MM.1S (cell line): ENCODE measurements around the gene CDK5RAP1.

Experiments
- DNase-seq: peaks from one replicate; pipeline ENCODE4 v3.0.0-alpha.2; 2015
- H2AFZ ChIP-seq: fragments of 300-600 bp; sonication (generic); 2 replicates; pipeline ENCODE4 v1.6.0; 2016; ENCODE audit warnings: antibody characterized with exemption, low read length
- H3F3A ChIP-seq: fragments of 300-600 bp; sonication (generic); 2 replicates; pipeline ENCODE4 v1.6.1; 2016; ENCODE audit warnings: mild to moderate bottlenecking, antibody characterized with exemption, low read length, moderate library complexity, mixed read lengths; ENCODE audit not compliant: insufficient read depth
- H3K27ac ChIP-seq: fragments of 300-600 bp; sonication (generic); 2 replicates; pipeline ENCODE4 v1.5.1; 2016; ENCODE audit warnings: mild to moderate bottlenecking, low read length
- H3K27me3 ChIP-seq: fragments of 300-600 bp; sonication (generic); replicated peaks from 2 replicates; pipeline ENCODE4 v1.6.0; 2016; ENCODE audit warnings: low read length; ENCODE audit not compliant: insufficient read depth
- H3K36me3 ChIP-seq: fragments of 300-600 bp; sonication (generic); replicated peaks from 2 replicates; pipeline ENCODE4 v1.6.1; 2016; ENCODE audit warnings: mild to moderate bottlenecking, low read length, mixed read lengths; ENCODE audit not compliant: insufficient read depth
- H3K4me1 ChIP-seq: fragments of 300-600 bp; sonication (generic); 2 replicates; pipeline ENCODE4 v1.6.1; 2016; ENCODE audit warnings: low read length, mixed read lengths
- H3K4me2 ChIP-seq: fragments of 300-600 bp; sonication (generic); 2 replicates; pipeline ENCODE4 v1.6.0; 2016; ENCODE audit warnings: low read depth, low read length
- H3K4me3 ChIP-seq: fragments of 300-600 bp; sonication (generic); 2 replicates; pipeline ENCODE4 v1.5.1; 2016; ENCODE audit warnings: low read length, mixed read lengths
- H3K79me2 ChIP-seq: fragments of 300-600 bp; sonication (generic); 2 replicates; pipeline ENCODE4 v1.6.1; 2016; ENCODE audit warnings: mixed run types, low read length, mixed read lengths
- H3K9ac ChIP-seq: fragments of 300-600 bp; sonication (generic); 2 replicates; pipeline ENCODE4 v1.6.1; 2016; ENCODE audit warnings: low read length, mixed read lengths
- H3K9me2 ChIP-seq: fragments of 300-600 bp; sonication (generic); replicated peaks from 2 replicates; pipeline ENCODE4 v1.6.1; 2016; ENCODE audit warnings: mild to moderate bottlenecking, low read length, mixed read lengths; ENCODE audit not compliant: insufficient read depth
- H3K9me3 ChIP-seq: fragments of 300-600 bp; sonication (generic); replicated peaks from 2 replicates; pipeline ENCODE4 v1.6.1; 2016; ENCODE audit warnings: mild to moderate bottlenecking, low read length, mixed read lengths; ENCODE audit not compliant: insufficient read depth
- H4K20me1 ChIP-seq: fragments of 300-600 bp; sonication (generic); 2 replicates; pipeline ENCODE4 v1.6.1; 2016; ENCODE audit warnings: mild to moderate bottlenecking, low read length, moderate library complexity, mixed read lengths; ENCODE audit not compliant: insufficient read depth
- CTCF ChIP-seq: fragments of 300-600 bp; sonication (generic); IDR thresholded peaks from 2 replicates; pipeline ENCODE4 v1.5.1; 2016; ENCODE audit warnings: antibody characterized with exemption, low read length, mixed read lengths
- EZH2 ChIP-seq: fragments of 300-600 bp; sonication (generic); optimal IDR thresholded peaks from 2 replicates; pipeline ENCODE3; 2017; ENCODE audit warnings: low read depth, mild to moderate bottlenecking, antibody characterized with exemption, low read length, mixed read lengths
- EZH2phosphoT487 ChIP-seq: fragments of 300-600 bp; sonication (generic); IDR thresholded peaks from 2 replicates; pipeline ENCODE4 v1.6.1; 2018; ENCODE audit warnings: antibody characterized with exemption, low read length

CDK5RAP1 gene

DNA sequence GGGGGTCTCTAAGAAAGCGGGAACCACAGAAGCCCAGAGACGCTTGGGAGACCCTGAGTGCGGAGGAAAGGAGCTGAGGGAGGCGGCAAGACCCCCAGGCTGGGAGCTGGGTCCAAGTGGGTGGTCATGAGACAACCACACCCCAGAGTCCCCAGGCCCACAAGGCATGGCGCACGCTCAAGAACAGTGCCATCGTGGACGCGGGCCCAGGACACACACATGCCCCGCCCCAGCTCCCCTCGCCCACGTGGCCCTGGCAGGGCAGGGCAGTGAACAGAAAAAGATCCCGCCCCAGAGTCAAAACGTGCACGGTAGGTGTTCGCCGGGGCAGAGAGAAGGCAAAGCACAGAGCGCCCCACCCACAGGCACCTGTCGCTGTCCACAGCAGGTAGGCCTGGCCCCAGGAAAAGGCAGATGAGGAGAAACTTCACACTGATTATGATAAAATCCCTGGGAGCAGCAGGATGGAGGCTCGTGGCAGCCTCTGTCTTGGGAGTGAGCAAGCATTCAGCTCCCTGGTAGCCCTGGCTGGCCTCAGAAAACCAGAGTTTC lies 68.3 kb downstream of the CDK5RAP1 start:
- DNase-seq, result no peak
- H3K4me3 ChIP-seq, result no peak overlapping the region
- H2AFZ ChIP-seq, result no peak overlapping the region
- no peaks in the 10 kb centered on the region for H3K9me3 ChIP-seq
- H3K27me3 ChIP-seq, result peaks cover 58% of the 10 kb centered on the region
- H3K36me3 ChIP-seq, result no peaks in the 10 kb centered on the region
- H3K9me2 ChIP-seq, result no peaks in the 10 kb centered on the region
- no peak overlapping the region for H3K27ac ChIP-seq
- no peaks in the 10 kb centered on the region for H3F3A ChIP-seq
- no peak for TF ChIP-seq EZH2phosphoT487
- TF ChIP-seq CTCF, result no peak
- no peak for TF ChIP-seq EZH2
- no peaks in the 10 kb centered on the region for H4K20me1 ChIP-seq
- H3K79me2 ChIP-seq, result no peaks in the 10 kb centered on the region
- H3K4me1 ChIP-seq, result no peaks in the 10 kb centered on the region
- H3K4me2 ChIP-seq, result no peak overlapping the region
- no peak overlapping the region for H3K9ac ChIP-seq

DNA sequence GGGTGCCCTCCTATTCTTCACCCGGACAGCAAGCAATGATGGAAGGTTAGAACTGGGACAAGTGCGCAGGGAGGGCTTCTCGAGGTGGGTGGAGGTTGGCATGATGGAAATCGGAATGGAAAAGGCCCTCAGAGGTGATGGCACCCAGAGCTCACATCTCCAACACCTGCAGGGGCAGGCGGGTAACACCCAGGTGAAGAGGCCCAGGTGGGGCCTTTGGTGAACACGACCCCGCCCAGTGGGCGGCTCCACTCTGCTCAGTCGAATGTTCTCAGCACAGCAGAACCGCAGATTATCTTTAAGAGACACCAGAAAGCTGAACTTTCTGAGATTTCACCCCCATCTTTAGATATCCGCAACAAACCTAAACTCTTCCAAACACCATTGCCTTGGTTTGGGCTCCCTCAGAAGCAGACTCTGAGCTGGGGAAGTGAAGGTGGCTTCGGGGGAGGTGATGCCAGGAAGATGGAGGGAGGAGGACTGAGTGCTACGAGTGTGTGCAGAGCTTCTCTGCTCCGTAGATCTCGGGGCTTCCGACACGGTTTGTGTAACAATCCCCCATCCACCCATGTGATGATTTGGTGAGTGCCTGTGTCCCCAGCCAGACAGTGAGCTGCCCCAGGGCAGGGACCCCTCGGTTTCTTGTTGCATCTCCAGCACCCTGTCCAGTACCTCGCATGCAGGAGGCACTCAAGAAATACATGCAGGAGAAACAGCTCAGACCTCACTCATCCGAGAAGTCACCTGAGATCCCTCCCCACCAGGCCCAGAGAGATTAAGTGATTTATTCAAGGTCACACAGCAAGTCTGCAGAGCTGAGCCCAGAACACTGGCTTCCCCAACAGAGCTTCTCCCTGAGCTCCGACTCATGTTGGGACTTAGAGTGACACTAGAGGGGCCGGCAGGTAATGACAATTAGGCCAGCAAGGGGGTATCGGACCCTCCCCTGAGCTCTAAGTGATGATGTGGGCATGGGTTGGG lies 72.9 kb downstream of the CDK5RAP1 start:
- no peaks in the 10 kb centered on the region for H3K9me2 ChIP-seq
- DNase-seq, result no peak
- no peaks in the 10 kb centered on the region for H3K9me3 ChIP-seq
- no peak overlapping the region for H3K4me3 ChIP-seq
- H3F3A ChIP-seq, result no peaks in the 10 kb centered on the region
- H3K79me2 ChIP-seq, result no peaks in the 10 kb centered on the region
- H3K4me2 ChIP-seq, result no peak overlapping the region
- H3K27me3 ChIP-seq, result peaks cover 66% of the 10 kb centered on the region
- H4K20me1 ChIP-seq, result no peaks in the 10 kb centered on the region
- no peak for TF ChIP-seq EZH2
- no peak for TF ChIP-seq EZH2phosphoT487
- TF ChIP-seq CTCF, result no peak
- H3K36me3 ChIP-seq, result no peaks in the 10 kb centered on the region
- no peaks in the 10 kb centered on the region for H3K4me1 ChIP-seq
- no peak overlapping the region for H3K9ac ChIP-seq
- no peak overlapping the region for H3K27ac ChIP-seq
- no peak overlapping the region for H2AFZ ChIP-seq

DNA sequence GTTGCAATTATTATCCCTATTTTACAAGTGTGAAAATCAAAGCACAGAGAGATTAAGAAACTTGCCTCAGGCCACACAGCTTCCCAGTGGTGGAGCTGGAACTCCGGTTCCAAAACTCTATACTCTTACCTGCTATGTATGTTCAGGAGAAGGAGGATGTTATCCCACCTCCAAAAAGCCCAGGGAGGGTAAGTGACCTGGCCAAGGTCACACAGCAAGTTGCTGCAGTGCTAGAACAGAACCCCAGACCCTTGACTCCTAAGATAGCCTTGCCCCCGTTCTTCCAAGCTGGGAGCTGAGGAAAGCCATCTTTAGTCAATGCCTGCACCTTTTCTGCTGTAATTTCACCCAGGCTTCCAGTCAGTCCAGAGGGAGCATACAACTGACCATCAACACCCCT lies 76.0 kb downstream of the CDK5RAP1 start:
- H3K4me1 ChIP-seq, result no peaks in the 10 kb centered on the region
- H3F3A ChIP-seq, result no peaks in the 10 kb centered on the region
- H2AFZ ChIP-seq, result no peak overlapping the region
- peaks cover 40% of the 10 kb centered on the region for H3K27me3 ChIP-seq
- H3K27ac ChIP-seq, result no peak overlapping the region
- no peaks in the 10 kb centered on the region for H3K9me3 ChIP-seq
- no peaks in the 10 kb centered on the region for H3K36me3 ChIP-seq
- H3K4me2 ChIP-seq, result no peak overlapping the region
- H3K4me3 ChIP-seq, result no peak overlapping the region
- no peaks in the 10 kb centered on the region for H3K79me2 ChIP-seq
- no peak for TF ChIP-seq EZH2phosphoT487
- TF ChIP-seq CTCF, result no peak
- TF ChIP-seq EZH2, result no peak
- H4K20me1 ChIP-seq, result no peaks in the 10 kb centered on the region
- no peak overlapping the region for H3K9ac ChIP-seq
- no peaks in the 10 kb centered on the region for H3K9me2 ChIP-seq
- no peak for DNase-seq
